UCSD-AML1 (cell line): ENCODE results near the gene TACC2.

ENCODE experiments used
- DNase-seq: peaks from one replicate; lab custom pipeline; 2025; ENCODE audit not compliant: unreplicated experiment; lab: John Stamatoyannopoulos, UW

The TACC2 gene

DNA sequence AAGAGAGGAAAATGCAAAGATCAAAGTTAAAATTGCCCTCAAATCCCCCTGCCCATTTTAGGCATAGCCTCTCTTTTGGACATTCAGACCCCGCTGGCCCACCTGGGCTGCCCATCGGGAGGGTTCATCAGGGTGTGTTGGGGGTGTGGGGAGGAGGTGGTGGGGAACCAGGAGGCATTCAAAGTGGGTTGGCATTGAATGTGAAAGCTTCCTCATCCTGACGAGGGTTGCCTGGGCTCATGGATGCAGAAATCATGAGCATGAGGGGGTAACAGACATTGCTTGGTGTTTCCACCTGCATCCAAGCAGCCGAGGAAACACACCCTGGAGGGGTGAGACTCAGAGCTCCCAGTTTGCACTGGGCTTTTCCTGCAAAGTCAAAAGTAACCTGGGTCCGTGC, 302.8 kb downstream of the TACC2 start:
- DNase-seq: no peak

DNA sequence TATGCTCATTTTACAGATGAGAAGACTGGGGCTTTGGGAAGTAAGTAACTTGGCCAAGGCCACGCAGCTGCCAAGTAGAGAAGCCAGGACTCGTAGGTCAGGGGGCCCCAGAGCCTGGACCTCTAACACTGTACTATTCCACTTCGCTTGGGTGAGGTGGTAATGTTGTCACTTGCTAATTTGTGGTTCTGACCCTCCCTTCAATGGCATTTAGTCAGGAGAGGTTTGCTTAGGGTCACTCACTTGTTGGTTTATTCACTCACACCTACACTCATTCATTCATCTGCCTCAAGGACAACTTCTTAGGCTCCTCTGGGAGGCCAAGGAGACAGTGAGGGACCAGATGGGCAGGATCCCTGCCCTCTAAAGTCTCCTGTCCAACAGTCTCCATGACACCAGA, 303.4 kb downstream of the TACC2 start:
- no peak for DNase-seq

DNA sequence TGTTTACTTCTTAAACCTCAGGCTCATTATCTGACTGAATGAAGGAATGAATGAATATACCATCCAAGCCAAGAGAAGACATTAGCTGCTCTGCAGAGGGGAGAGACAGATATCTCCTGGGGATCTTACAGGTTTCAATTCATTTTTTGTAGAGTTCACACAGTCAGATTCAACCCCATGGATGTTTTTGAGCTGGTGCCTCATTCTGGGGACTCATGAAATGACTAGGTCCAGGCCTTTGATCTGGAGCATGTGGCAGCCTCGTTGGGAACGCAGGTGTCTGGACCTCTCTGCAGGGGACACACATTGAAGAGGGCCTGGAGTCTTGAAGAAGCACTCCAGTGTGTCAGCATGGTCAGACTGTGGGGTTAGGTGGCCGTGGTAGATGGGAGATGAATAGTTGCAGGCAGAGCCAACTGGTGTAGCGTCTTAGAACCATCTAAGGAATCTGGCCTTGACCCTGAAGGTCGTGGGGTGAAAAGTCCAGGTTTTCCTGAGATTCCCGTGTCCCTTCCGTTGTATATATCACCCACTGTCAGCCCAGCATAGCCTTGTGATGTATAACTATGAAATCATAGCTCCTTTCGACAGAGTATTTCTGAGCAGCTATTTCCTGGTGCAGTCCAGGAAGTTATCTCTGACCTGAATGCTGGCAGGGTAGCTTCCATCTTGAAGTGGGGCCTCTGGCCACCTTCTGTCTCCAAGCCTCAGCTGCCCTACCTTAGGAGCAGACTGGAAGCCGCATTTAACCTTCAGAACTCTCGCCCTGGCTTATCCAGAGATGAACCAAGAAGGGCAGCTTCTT, 304.4 kb downstream of the TACC2 start:
- DNase-seq: no peak

DNA sequence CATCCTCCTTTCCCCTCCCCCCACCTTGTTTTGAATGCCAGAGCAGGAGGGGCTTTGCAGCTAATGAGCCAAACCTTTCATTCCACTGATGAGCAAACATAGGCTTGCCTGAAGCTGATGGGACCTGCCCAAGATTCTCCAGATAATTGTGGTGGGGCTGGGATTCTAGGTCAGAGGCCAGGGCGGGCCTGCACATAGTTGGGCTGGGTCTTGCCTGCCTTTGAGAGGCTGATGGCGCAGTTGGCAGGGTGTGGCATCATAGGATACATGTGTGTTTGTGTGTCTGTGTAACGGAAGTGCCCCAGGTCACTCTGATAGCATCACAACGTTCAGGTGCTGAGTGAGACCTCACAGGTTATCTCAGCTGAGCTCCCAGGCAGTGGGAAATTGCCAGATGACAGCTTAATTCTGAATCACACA, 305.0 kb downstream of the TACC2 start:
- DNase-seq: no peak

DNA sequence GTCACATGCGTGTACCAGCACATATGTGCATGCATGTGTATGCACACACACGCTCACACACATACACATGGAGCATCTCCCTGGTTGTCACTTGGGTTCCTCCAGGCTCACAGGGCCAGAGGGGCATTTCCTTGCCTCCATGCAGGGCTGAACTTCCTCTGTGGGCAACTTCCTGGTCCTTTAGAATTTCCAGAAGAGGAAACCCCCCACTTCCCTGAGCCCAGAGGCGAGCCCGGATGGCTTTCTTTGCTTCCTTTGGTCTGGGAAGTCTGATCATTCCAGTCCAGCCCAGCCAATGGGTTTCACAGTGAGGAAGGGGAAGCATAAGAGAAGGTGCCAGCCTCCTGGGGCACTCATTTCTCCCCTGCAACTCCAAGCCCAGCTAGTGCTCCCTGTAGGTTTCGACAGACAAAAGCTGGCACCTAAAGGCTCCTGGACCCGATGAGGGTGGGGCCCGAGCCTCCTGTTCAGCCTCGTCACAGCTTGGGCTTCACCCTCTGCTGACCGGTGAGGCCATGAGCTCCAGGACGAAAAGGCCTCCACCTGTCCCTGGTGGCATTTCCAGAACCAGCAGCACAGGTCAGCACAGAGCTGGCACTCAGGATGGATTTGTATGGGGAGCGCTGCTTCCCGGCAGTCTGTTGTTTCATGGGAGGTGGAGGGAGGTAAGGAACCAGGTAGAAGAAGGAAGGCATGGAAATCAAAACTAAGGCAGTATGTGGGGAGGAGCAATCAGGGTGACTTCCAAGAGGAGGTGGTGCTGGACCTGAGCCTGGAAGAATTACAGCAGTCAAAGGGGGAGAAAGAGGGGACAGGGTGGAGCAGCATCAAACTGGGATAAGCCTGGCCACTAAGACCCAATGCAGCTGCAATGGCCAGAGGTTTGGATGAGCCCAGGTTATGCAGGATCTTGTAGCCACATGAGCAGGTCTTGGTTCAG, 305.8 kb downstream of the TACC2 start:
- DNase-seq: no peak

DNA sequence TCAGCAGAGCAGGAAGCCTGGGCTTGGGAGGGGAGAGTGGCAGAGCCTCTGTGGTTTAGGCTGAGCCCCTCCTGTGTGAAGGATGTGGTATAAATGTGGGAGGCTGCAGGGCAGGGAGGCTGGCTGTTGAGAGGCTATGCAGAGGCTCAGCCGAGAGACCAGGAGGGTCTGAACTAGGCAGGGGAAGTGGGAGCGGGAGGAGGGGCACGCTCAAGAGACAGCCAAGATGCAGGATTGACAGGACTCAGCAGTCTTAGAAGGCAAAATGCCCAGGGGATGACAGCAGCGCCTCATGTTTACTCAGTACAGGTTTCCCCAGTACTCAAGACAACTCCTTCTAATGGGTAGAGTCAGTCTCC, 306.5 kb downstream of the TACC2 start:
- peak; percentile 41 for DNase-seq

DNA sequence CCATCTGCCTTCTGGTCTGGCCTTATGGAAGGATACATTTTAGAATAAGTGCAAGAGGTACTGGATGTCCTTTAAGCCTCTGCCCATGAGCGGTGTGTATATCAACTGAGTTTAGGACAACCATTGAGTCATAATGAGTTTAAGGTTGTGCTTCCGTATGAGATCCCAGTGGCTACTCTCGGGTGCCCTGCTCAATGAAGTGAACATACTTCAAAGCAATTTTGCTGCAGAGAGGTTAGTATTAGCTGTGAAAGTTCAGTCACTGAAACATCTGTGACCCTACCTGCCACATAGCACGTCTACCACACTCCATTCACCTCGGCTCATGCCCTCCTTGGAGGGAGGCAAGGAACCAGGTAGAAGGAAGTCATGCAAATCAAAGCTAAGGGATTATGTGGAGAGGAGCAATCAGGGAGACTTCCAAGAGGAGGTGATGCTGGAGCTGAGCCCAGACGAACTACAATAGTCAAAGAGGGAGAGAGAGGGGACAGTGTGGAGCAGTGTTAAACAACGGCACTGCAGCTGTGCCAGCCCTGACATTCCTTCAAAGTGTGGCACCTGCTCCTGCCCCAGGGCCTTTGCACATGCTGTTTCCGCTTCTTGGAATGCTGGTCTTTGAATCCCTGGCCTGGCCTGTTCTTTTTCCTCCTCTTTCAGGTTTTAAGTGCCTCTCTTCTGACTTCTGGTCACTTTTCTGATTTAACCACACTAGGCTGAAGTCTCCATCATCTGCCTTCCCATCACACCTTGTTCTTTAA, 307.6 kb downstream of the TACC2 start:
- no peak for DNase-seq

DNA sequence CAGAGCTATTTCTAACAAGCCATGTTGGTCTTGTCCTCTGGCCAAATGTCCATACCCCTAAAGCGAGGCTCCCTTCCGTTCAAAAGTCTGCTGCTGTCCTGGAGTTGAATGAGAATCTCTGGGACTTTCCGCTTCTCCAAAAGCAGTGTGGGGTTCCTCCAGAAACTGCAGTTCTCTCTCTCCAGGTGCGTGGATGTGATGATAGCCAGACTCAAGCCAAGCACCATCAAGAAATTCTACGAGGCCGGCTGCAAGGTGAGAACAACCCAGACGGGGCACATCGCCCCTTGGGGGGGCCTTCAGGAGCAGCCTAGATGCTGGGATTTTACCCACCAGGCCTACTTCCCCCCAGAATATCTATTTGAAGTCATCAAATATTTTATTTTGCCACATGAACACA, 308.6 kb downstream of the TACC2 start:
- no peak for DNase-seq

DNA sequence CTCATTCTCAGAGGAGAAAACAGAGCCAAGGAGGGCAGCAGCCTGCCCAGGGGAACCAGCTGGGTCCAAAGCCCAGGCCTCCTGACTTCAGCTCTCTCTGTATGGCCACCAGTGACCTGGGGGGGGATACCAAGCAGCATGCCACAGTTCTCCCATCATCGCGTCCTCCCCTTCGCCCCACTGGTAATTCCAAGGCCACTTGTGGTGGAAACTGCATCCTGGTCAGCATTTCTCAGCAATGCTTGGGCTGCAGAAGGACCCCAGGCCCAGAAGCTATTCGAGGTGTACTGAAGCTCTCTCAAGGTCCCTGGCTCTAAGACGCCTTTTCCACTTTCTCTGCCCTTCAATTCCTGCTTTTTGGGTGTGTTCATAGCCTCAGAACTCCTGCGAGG, 309.2 kb downstream of the TACC2 start:
- DNase-seq: no peak

DNA sequence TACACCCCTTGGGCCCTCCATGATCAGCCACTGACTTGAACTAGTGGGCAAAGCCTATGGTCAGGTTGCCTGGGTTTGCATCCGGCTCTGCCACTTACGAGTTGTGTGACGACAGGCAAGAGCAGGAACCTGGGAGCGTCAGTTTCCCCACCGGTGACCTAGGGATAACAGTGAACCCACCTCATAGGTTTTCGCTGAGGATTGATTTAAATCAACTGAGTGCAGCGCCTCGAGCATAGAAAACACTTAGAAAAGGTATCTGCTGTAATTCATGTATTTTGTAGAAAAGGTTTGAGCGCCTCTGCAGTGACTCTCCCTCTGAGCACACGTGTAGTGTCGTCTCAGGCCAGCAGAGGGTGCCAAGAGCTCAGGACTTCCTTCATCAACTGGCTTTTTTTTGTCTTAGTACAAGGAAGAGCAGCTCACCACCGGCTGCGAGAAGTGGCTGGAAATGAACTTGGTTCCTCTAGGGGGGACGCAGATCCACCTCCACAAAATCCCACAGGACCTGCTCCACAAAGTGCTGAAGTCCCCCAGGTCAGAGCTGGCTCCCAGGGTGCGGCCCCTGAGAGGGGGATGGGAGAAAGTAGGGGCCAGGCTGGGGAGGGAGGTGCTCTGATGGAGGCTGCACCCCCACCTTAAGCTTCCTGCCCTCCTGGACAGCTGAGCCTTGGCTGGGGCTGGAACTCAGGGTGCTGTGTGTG, 309.8 kb downstream of the TACC2 start:
- peak; percentile 77 for DNase-seq

DNA sequence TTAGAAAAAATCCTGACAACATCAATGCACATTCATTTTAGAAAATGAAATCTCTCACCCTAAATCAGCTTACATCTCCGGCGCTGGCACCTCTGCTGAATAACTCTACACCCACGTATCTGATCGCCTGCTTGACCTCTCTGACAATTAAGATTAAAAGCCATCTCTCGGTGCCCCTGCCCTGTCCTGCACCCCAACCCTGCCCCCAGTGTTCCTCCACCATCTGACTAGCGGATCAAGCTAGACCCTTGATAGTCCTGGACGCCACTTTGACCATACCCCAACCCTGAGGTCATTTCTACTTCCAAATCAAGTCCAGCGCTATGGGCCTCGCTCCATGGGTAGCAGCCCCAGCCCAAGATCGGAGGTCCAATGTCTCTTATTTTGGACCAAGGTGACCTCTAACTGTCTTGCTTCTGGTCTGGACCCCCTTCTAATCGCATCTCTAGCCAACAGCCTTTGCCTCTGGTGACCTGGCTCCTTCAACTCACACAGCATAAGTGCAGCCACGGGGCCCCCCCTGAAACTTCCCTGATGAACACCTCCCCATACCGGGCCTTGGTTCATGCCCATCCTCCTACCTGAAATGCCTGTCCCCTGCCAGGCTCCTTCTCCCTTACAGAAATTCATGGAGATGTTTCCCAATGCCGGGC, 310.6 kb downstream of the TACC2 start:
- DNase-seq: no peak

DNA sequence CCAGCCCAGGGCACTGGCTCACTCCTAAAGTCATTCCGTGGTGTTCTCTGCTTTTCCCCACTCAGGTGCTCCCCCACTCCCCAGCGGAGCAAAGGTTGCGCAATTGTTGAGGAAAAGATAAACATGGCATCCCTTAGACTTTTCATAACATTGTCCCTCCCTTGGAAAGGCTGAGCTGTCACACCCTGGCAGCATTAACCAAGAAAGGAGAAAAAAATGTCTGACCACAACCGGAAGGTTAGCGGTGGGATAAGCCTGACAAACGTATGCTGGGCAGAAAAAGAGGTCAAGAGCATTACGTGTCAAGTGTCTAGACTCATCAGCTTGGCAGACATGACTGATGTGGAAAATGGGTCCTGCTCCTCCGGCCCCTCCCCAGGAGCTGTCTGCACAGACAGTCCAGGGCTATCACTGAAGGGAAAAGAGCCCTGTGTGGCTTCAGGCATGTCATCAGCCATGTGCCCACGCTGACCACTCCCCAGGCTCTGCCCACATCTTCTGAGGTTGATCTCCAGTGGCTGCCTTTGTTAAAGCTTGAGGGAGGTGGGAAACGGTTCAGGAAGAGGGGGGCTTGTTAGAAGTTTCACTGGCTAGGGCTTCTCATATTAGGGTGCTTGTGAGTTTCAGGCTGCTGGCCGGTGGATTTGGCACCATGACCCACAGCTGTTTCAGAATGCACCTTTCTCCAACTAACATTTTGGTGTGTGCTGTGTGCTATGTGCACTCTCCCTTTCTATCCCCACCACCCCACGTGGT, 312.3 kb downstream of the TACC2 start:
- DNase-seq: no peak

DNA sequence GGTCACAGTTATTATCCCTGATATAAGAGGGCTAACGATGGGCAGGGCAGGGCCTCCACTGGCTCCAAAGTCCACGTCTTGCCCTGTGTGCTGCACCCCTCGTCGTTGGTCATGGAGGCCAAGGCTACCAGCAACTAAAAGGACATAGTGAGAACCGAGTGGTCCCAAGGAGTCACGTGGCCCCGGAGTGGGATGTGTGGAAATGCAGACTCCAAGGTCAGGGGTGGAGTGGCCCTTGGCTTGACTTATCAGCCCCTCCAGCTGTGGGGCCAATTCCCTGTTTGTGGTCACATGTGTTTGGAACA, 312.8 kb downstream of the TACC2 start:
- DNase-seq: no peak

DNA sequence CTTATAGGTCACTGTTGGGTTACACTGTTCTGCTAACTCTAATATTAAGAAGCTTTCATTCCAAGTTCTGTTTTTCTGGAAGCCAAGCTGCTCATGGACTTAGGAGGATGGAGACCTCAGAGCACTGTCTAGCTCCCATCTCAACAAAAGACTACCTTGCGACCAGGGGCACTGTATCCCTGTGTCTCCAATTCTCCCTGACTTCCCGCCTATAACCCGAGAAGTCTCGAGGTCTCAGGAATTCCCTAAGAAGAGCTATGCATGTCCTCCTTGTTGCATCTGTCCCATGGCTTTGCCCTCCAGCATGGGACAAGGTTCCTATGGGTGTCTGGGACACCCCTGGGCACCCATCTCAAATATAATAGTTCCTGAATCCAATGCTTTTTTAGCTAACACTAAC, 313.4 kb downstream of the TACC2 start:
- no peak for DNase-seq

DNA sequence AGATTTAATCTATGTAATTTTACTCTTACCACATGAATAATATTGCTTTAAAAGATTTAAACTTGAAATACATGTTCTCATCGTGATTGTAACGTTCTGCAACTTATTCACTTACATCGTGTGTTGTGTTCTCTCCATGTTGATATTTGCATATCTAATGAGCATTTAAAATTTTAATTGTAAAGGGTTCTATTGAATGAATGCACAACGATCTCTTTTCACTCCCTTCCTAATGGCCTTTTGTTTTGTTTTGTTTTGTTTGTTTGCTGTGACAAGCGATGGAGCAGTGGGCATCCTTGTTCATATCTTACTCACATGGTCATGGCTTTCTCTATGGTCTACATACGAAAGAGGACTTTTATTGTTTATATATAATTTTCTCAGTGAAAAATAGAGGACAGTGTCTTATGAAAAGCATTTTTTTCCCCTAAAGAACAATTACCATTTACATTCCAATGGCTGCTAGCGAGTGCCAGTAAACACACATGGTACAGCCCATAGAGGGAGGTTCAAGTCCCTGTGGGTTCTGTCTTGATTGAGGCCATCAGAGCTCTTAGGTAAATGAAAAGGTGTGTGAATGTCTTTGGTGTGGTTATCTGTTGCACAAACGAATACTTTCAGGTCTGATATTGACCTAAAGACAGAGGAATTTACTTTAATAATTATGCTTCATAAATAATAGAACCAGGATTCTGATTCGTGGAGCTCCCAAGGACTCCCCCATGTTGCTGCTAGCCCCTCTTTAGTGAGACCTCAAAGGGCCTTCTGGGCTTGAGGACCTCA, 314.5 kb downstream of the TACC2 start:
- DNase-seq: no peak
